ENCODE data around the gene FMN2.

DNA sequence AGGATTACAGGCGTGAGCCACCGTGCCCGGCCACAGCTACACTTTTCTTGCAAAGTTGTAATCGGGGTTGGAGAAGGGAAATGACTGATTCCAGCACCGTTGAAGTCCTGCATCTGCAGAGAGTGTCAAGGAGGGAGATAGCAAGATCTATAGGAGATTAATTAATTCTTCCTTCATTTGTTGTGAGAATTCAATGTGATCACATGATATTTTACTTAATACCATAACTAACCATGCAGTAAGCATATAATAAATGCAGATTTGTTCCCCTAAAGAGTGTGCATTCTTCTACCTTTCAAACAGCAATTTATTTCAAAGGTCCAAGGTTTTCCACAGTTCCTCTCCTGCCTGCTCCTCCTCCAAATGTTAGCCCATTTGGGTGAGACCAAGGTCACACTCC lies 315.7 kb downstream of the FMN2 start:
- TF ChIP-seq, protein P1, sequence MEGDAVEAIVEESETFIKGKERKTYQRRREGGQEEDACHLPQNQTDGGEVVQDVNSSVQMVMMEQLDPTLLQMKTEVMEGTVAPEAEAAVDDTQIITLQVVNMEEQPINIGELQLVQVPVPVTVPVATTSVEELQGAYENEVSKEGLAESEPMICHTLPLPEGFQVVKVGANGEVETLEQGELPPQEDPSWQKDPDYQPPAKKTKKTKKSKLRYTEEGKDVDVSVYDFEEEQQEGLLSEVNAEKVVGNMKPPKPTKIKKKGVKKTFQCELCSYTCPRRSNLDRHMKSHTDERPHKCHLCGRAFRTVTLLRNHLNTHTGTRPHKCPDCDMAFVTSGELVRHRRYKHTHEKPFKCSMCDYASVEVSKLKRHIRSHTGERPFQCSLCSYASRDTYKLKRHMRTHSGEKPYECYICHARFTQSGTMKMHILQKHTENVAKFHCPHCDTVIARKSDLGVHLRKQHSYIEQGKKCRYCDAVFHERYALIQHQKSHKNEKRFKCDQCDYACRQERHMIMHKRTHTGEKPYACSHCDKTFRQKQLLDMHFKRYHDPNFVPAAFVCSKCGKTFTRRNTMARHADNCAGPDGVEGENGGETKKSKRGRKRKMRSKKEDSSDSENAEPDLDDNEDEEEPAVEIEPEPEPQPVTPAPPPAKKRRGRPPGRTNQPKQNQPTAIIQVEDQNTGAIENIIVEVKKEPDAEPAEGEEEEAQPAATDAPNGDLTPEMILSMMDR (IDR thresholded peaks at IDR 0.05; ENCODE audit: insufficient read depth, low read length, poor library complexity, severe bottlenecking), result no peak
- no peak for TF ChIP-seq EZH2phosphoT487 (conservative IDR thresholded peaks at IDR 0.05; ENCODE audit: low read length)

Measured in SU-DHL-6 (cell line).